Fibroblast of lung (primary cell): ENCODE data around the gene SOX15.

Experiments used
- EZH2 ChIP-seq: IDR thresholded peaks from 2 replicates; pipeline ENCODE4 v1.5.1; 2012; ENCODE audit warnings: low read length, control low read depth, mild to moderate bottlenecking; ENCODE audit errors: missing control alignments
- TF ChIP-seq, protein P1 (sequence below), 2 donors: IDR thresholded peaks in 1 of 2; conservative IDR thresholded peaks in 1 of 2; 1 replicate in 1 of 2; 2 replicates in 1 of 2; pipeline ENCODE4 v1.5.1; 2011 to 2012; ENCODE audit warnings: low read length in 2 of 2, control low read depth in 1 of 2, inconsistent platforms in 1 of 2, low read depth in 1 of 2, mild to moderate bottlenecking in 1 of 2

DNA sequence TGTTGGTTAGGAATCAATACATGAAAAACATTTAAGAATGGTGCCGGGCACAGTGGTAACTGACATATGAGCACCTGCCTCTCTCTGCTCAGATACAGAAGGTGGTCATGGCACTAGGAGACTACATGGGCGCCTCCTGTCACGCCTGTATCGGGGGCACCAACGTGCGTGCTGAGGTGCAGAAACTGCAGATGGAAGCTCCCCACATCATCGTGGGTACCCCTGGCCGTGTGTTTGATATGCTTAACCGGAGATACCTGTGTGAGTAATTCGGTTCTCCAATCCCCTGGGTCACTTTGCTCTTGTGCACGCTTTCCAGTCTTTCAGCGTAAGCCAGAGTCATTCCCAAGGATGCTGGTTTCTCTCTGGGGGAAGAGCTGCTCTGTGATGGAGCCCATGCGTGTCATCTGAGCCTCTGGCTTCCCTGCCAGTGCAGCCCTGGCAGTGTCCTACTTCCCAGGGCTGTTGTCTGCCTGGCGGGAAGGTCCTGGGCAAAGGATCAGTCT is 13.4 kb downstream of the SOX15 start:
- TF ChIP-seq, protein P1, sequence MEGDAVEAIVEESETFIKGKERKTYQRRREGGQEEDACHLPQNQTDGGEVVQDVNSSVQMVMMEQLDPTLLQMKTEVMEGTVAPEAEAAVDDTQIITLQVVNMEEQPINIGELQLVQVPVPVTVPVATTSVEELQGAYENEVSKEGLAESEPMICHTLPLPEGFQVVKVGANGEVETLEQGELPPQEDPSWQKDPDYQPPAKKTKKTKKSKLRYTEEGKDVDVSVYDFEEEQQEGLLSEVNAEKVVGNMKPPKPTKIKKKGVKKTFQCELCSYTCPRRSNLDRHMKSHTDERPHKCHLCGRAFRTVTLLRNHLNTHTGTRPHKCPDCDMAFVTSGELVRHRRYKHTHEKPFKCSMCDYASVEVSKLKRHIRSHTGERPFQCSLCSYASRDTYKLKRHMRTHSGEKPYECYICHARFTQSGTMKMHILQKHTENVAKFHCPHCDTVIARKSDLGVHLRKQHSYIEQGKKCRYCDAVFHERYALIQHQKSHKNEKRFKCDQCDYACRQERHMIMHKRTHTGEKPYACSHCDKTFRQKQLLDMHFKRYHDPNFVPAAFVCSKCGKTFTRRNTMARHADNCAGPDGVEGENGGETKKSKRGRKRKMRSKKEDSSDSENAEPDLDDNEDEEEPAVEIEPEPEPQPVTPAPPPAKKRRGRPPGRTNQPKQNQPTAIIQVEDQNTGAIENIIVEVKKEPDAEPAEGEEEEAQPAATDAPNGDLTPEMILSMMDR (conservative IDR thresholded peaks at IDR 0.05 in 1 of 2, IDR thresholded peaks at IDR 0.05 in 1 of 2; ENCODE audit: low read depth in 1 of 2, low read length in 2 of 2): no peak
- TF ChIP-seq EZH2: no peak
